Activated CD4-positive, alpha-beta T cell treated with anti-CD3 and anti-CD28 coated beads, Interleukin-2, amount 10 ng/mL, durations not matched to agents 24 days and 14 days (primary cell): ENCODE data around the gene TBC1D5. TPM values are rescaled to one million over a fixed set of nuclear protein-coding genes. Genes with fewer than 3 reads are reported as not detected.
"Not testable (repeated sequence)": the region's sequence is repeated elsewhere in the genome, so short reads cannot be mapped to it uniquely, and the experiment has no call there.

Experiments used
- DNase-seq: peaks from one replicate; pipeline ENCODE4 v3.0.0; 2022
- H3K27ac Mint-ChIP-seq: one replicate; pipeline ENCODE4 v1.8.0; 2022; ENCODE audit warnings: mild to moderate bottlenecking, mixed read lengths
- H3K27me3 Mint-ChIP-seq: one replicate; pipeline ENCODE4 v1.8.0; 2022; ENCODE audit warnings: mixed read lengths
- H3K36me3 Mint-ChIP-seq: one replicate; pipeline ENCODE4 v1.8.0; 2022; ENCODE audit warnings: low read depth, mild to moderate bottlenecking, mixed read lengths
- H3K4me1 Mint-ChIP-seq: one replicate; pipeline ENCODE4 v1.8.0; 2021; ENCODE audit warnings: mixed read lengths
- H3K4me3 Mint-ChIP-seq: one replicate; pipeline ENCODE4 v1.8.0; 2022; ENCODE audit warnings: mild to moderate bottlenecking, moderate library complexity, mixed read lengths
- H3K9me3 Mint-ChIP-seq: one replicate; pipeline ENCODE4 v1.8.0; 2021; ENCODE audit warnings: mixed read lengths
- intact Hi-C: fragments of 100-400 bp; cut with micrococcal nuclease; formaldehyde crosslinking; loops from one replicate; pipeline ENCODE4 v1.15.1; 2023
- total RNA-seq: library from RNA; stranded (reverse); gene quantifications from 2 replicates; pipeline ENCODE4 v1.2.3, GENCODE V29; 2022

Gene TBC1D5
- total RNA-seq, 1 donor from 2014 or later, result 38.5 TPM

GRCh38 chr3:17544632-17545031 lies 197.8 kb downstream of the TBC1D5 start:
- no peak overlapping the region for H3K27ac Mint-ChIP-seq
- no peak for DNase-seq
- H3K4me1 Mint-ChIP-seq, result no peaks in the 10 kb centered on the region
- H3K4me3 Mint-ChIP-seq, result no peak overlapping the region
- intact Hi-C loops, result loop anchor here (10.0 kb wide), 1 partner anchor 300 kb away; no protein-coding TSS in a partner anchor
- no peaks in the 10 kb centered on the region for H3K27me3 Mint-ChIP-seq
- H3K36me3 Mint-ChIP-seq, result peaks cover 5% of the 10 kb centered on the region
- no peaks in the 10 kb centered on the region for H3K9me3 Mint-ChIP-seq

DNA sequence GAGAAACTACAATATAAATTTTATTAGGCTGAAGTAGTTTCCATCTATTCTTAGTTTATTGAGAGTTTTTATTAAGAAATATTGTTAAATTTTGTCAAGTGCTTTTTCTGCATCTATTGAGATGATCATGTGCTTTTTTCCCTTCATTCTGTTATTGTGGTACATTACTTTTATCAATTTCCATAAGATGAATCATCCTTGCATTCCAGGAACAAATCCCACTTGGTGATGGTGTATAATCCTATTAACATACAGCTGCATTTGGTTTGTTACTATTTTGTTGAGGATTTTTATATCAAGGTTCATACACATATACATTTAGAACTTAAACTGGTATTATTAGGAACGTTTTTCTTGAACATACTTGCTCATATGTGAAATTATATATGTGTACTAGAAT lies 199.8 kb downstream of the TBC1D5 start:
- intact Hi-C loops, result loop anchor here (10.0 kb wide), 1 partner anchor 302 kb away; no protein-coding TSS in a partner anchor
- Mint-ChIP-seq H3K36me3 (peaks cover 5% of the 10 kb centered on the region), H3K9me3 (no peaks in the 10 kb centered on the region), H3K27ac (no peak overlapping the region), H3K4me1 (no peaks in the 10 kb centered on the region), H3K4me3 (no peak overlapping the region), H3K27me3 (no peaks in the 10 kb centered on the region)
- DNase-seq, result no peak

GRCh38 chr3:17539436-17539835 lies 203.0 kb downstream of the TBC1D5 start:
- H3K36me3 Mint-ChIP-seq, result peaks cover 5% of the 10 kb centered on the region
- no peak for DNase-seq
- no peak overlapping the region for H3K4me3 Mint-ChIP-seq
- intact Hi-C loops, result no loop called here
- no peak overlapping the region for H3K27ac Mint-ChIP-seq
- no peaks in the 10 kb centered on the region for H3K4me1 Mint-ChIP-seq
- no peaks in the 10 kb centered on the region for H3K27me3 Mint-ChIP-seq
- H3K9me3 Mint-ChIP-seq, result no peaks in the 10 kb centered on the region

DNA sequence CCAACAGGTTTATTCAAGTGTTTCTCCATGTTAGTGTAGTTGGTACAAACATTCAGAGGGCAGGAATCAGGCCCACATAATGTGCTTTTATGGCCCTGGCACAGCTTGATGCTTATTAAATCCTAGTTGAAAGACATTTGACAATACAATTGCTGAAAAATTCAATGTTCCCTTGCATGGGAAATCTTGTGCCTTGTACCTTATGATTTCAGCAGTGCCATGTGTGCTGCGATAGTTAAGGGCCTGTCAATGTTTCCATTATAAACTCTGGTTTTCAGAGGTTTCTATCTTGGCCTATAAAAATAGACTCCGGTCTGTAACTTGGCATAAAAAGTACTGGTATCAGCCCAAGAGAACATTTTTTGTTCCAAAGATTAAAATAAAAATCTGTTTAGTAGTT lies 207.2 kb downstream of the TBC1D5 start:
- Mint-ChIP-seq H3K27me3 (no peaks in the 10 kb centered on the region), H3K4me1 (no peaks in the 10 kb centered on the region), H3K36me3 (no peaks in the 10 kb centered on the region), H3K4me3 (no peak overlapping the region), H3K27ac (no peak overlapping the region), H3K9me3 (no peaks in the 10 kb centered on the region)
- intact Hi-C loops, result no loop called here
- DNase-seq, result no peak

DNA sequence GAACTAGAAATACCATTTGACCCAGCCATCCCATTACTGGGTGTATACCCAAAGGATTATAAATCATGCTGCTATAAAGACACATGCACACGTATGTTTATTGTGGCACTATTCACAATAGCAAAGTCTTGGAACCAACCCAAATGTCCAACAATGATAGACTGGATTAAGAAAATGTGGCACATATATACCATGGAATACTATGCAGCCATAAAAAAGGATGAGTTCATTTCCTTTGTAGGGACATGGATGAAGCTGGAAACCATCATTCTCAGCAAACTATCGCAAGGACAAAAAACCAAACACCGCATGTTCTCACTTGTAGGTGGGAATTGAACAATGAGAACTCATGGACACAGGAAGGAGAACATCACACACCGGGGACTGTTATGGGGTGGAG lies 210.0 kb downstream of the TBC1D5 start:
- H3K27me3 Mint-ChIP-seq, intact Hi-C loops, H3K4me1 Mint-ChIP-seq, H3K27ac Mint-ChIP-seq, H3K36me3 Mint-ChIP-seq, H3K4me3 Mint-ChIP-seq, H3K9me3 Mint-ChIP-seq, DNase-seq: not testable (repeated sequence)

DNA sequence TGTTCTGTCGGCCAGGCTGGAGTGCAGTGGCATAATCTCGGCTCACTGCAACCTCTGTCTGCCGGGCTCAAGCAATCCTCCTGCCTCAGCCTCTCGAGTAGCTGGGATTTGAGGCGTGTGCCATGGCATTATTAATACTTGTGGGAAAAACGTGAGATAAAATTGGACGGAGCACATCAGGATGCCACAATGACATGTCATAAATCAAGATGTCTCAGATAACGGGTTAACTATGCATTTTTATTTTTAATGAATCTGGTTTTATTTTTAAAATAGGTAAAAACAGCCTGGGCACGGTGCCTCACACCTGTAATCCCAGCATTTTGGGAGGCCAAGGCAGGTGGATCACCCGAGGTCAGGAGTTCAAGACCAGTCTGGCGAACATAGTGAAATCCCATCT lies 212.8 kb downstream of the TBC1D5 start:
- no peak for DNase-seq
- no peak overlapping the region for H3K27ac Mint-ChIP-seq
- intact Hi-C loops, result no loop called here

DNA sequence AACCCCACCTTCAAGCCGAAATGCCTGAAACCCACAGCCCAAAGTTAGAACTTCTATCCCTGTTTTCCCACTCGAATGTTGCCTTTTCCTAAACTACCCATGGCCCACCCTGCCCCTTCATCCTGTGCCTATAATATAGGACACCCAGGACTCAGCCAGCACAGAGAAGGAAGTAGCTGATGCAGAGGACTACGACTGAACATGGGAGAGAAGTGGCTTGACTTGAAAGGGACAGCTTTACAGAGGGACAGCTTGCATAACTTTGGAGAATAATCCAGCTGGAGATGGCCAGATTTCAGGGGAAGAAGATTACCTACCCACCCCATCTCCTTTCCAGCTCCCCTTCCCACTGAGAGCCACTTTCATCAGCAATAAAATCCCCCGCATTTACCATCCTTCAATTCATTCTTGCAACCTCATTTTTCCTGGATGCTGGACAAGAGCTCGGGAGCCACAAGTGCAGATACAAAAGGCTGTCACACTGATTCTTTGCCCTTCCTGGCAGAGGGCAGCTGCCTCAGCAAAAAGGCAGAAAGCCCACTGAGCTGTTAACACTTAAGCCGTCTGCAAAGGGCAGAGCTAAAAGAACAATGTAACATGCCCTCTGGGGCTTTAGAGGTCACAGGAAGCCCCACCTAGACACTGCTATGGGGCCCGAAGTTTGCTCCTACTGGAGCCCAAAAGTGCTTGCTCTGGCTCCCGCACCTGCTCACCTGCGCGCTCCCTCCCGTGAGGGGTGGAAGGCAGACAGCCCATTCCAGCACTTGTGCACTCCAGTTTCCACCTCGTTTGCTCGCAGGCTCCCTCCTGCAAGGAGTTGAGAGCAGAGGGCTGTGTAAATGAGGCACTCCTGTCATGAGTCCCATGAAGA lies 224.0 kb downstream of the TBC1D5 start:
- Mint-ChIP-seq H3K27ac (no peak overlapping the region), H3K4me3 (no peak overlapping the region), H3K27me3 (no peaks in the 10 kb centered on the region), H3K36me3 (no peaks in the 10 kb centered on the region), H3K9me3 (no peaks in the 10 kb centered on the region), H3K4me1 (no peaks in the 10 kb centered on the region)
- intact Hi-C loops, result no loop called here
- no peak for DNase-seq

More for the DNA sequence above, 212.8 kb downstream of the TBC1D5 start:
- Mint-ChIP-seq H3K9me3 (no peaks in the 10 kb centered on the region), H3K27me3 (no peaks in the 10 kb centered on the region), H3K36me3 (no peaks in the 10 kb centered on the region), H3K4me1 (no peaks in the 10 kb centered on the region), H3K4me3 (no peak overlapping the region)

DNA sequence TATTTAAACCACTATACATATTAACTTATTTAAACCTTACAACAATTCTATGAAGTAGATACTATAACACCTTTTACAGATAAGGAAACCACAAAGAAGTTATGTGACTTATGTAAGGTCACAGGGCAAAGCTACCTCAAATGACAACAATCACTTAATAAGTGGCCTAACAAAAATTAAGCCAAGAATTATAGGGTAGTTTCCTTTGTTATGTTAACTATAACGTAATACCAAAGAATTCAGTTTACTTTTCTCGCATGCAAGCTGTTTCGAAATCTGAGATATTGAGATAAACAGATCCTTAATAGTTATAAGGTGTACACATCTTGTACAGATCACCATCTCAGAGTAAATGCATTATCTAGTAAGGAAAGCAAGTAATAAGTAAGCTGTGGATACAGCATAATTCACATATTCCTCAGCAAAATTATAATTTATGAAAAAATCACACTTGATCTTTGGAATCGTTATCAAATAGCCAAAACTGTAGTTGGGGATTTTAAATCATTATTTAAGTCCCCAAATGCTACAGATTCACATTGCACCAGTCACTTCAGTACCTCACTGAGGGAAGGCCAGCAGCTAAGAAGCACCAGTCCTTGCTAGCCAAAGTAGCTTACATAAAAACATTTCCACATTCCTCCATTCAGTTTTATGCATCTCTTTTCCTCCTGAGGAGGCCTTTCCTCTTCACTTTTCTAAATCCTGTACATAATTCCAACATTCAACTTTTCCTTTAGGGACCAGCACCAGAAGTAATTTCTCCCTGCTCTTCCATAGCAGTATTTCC lies 226.8 kb downstream of the TBC1D5 start:
- no peaks in the 10 kb centered on the region for H3K4me1 Mint-ChIP-seq
- no peak for DNase-seq
- no peaks in the 10 kb centered on the region for H3K9me3 Mint-ChIP-seq
- H3K36me3 Mint-ChIP-seq, result no peaks in the 10 kb centered on the region
- no peak overlapping the region for H3K4me3 Mint-ChIP-seq
- no peaks in the 10 kb centered on the region for H3K27me3 Mint-ChIP-seq
- intact Hi-C loops, result no loop called here
- H3K27ac Mint-ChIP-seq, result no peak overlapping the region

DNA sequence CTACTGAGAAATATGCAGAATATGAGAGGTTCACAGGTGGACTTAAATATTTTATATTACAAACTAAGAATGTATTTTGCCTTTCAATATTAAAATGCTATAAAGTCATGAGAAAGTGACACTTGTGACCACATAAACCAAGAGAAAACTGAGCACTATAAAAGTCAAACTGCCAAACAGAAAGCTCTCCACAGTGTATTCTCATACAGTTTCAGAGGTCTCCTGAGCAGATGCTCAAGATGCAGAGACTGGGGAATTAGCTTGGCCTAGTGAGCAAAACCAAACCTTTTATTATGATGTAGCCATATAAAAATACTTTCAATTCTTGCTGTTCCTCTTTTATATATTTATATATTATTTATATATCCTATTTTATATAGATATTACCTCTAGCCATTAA lies 227.8 kb downstream of the TBC1D5 start:
- Mint-ChIP-seq H3K27me3 (no peaks in the 10 kb centered on the region), H3K4me3 (no peak overlapping the region), H3K36me3 (no peaks in the 10 kb centered on the region), H3K4me1 (no peaks in the 10 kb centered on the region), H3K9me3 (no peaks in the 10 kb centered on the region), H3K27ac (no peak overlapping the region)
- DNase-seq, result no peak
- intact Hi-C loops, result no loop called here

DNA sequence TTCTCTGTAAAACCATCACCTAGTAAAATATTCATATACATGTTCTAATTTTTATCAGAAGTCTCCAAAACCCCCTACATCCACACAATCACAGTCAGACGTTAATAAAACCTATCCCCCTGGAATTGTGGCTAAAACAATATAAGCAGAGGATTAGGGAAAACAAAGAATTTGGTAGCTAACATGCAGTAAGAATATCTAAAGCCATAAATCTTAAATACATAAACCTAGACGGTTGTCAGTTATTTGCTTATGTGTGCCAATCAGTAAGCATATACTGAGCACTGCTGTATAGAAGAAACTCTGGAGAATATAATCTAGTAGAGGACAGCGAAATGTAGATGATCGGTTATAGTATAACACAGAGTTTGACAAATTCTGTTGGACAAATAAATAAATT lies 232.2 kb downstream of the TBC1D5 start:
- Mint-ChIP-seq H3K36me3 (no peaks in the 10 kb centered on the region), H3K27me3 (no peaks in the 10 kb centered on the region), H3K27ac (no peak overlapping the region), H3K4me3 (no peak overlapping the region), H3K4me1 (no peaks in the 10 kb centered on the region), H3K9me3 (no peaks in the 10 kb centered on the region)
- intact Hi-C loops, result no loop called here
- DNase-seq, result no peak

DNA sequence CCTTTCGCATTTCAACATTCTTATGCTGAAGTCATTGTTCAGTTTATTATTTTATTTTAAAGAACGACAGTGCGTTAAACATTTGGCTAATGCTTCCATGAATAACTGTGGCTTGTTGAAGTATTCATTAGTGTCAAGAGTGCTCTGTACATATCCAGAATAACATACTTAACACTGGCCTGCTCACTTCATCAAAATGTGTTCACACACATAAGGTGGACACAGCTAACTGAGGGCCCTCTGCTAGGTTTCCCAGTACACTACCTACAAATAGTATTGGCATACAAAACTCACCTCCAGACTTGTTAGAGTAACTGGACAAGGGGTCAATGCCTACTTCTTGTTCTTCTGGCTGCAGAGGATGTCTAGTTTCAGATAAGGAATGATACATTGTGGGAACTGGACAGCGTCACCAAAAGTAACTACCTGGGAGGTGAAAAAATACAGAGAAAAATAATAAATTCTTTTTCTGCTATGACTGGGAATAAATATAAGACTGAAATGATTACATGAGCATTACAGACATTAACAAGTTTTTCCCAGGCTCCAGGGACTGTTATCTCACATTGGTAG lies 234.2 kb downstream of the TBC1D5 start:
- Mint-ChIP-seq H3K4me1 (no peaks in the 10 kb centered on the region), H3K9me3 (no peaks in the 10 kb centered on the region)
- intact Hi-C loops, result no loop called here

GRCh38 chr3:17507480-17507879 lies 235.0 kb downstream of the TBC1D5 start:
- Mint-ChIP-seq H3K27ac (no peak overlapping the region), H3K9me3 (no peaks in the 10 kb centered on the region), H3K4me3 (no peak overlapping the region), H3K4me1 (no peaks in the 10 kb centered on the region), H3K36me3 (no peaks in the 10 kb centered on the region), H3K27me3 (no peaks in the 10 kb centered on the region)
- intact Hi-C loops, result no loop called here
- no peak for DNase-seq

More for the DNA sequence above, 234.2 kb downstream of the TBC1D5 start:
- Mint-ChIP-seq H3K27me3 (no peaks in the 10 kb centered on the region), H3K36me3 (no peaks in the 10 kb centered on the region), H3K27ac (no peak overlapping the region), H3K4me3 (no peak overlapping the region)
- no peak for DNase-seq

- H3K4me1 Mint-ChIP-seq, result no peaks in the 10 kb centered on the region
- H3K9me3 Mint-ChIP-seq, result no peaks in the 10 kb centered on the region
- intact Hi-C loops, result no loop called here
- H3K36me3 Mint-ChIP-seq, result no peaks in the 10 kb centered on the region
- H3K27me3 Mint-ChIP-seq, result no peaks in the 10 kb centered on the region
- DNase-seq, result no peak
- H3K27ac Mint-ChIP-seq, result no peak overlapping the region
- H3K4me3 Mint-ChIP-seq, result no peak overlapping the region
These were observed 236.6 kb downstream of the TBC1D5 start for GRCh38 chr3:17505856-17506255.

DNA sequence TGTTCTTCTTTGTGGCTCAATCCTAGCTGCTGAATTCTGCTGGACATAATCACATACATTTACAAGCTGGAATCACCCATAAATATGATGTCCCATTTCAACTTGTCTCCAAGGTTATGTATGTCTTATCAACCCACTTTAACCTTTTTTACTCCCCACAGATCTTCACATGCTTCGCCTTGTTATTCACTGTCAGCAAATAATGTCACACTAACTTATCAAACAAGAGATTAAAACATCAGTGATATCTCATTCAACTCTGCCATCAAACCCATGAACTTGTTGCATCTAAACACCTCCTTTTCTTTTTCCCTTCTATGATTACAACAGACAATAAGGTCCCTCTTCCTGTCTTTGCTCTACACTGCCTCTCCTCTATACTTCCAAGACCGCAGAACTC lies 240.7 kb downstream of the TBC1D5 start:
- Mint-ChIP-seq H3K27ac (no peak overlapping the region), H3K4me1 (no peaks in the 10 kb centered on the region), H3K9me3 (no peaks in the 10 kb centered on the region), H3K4me3 (no peak overlapping the region), H3K36me3 (no peaks in the 10 kb centered on the region), H3K27me3 (no peaks in the 10 kb centered on the region)
- DNase-seq, result no peak
- intact Hi-C loops, result no loop called here
